ENCODE measurements around the gene SUN2.

Gene SUN2

DNA sequence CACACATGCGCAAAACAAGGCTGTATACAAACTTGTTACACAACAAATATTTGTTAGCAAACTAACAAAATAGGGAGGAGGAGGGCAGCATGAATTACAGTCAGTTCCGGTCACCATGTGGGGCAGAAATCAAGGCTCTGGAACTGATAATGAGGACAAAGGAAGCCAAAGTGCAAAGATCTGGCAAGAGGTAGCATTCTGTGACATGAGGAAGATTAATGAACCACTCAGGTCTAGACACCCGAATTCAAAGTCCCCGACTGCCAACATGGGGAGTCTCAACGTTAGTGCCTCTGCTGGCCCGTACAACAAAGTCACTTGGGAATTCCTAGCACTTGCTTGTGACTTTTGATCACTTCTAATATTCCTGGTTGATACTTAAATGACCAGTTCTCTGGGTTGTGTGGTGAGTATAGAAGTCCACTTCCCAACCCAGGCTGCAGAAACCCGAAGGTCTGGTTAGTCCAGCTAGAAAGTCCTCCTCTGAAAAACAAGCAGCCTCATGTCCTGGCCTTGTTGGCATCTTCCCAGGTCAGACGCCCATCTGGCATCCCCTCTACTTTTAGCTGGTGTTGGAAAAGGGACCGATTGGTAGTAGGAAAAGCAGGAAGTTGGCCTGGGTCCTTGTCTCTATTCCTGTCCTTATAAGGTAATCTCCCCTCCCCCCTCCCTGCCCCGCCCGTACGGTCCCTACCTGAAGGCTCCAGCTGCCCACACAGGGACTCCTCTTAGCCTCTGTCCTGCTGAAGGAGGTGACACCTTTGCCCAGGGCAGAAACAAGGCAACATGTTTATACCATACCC, 1.6 kb downstream of the SUN2 start:
- DNase-seq (ENCODE audit: low spot score) = no peak

DNA sequence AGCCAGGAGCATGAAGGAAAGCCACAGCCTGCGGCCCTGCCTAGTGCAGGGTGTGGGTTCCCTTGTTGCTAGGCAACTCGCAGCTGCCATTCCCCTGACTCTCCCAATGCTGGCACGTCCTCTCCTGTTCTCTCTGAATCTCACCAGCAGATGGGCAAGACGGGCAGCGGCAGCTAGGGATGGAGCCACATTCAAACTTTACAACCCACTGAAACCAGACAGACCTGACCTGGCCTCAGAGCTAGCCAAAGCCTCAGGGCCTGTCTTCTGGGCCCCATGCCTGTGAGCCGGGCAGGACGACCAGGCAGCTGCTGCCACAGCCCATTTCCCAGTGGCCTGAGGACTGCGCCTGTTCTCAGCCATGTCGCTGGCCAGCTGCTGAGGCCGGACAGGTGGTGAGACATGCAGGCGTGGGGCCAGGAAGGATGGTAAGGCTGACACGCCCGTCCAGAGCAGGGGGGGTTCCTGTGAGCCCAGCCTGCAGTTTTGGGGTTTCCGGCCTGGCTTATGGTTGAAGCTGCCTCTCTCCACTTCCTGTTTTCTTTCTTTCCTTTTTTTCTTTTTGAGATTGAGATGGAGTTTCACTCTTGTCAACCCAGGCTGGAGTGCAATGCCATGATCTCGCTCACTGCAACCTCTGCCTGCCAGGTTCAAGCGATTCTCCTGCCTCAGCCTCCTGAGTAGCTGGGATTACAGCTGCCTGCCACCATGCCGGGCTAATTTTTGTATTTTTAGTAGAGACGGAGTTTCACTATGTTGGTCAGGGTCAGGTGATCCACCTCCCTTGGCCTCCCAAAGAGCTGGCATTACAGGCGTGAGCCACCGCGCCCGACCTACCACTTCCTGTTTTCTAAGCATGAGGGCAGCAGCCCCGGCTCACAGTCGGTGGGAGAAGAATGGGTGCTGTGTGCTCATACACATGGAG, 4.1 kb downstream of the SUN2 start:
- peak; percentile 78 for DNase-seq (ENCODE audit: low spot score)

DNA sequence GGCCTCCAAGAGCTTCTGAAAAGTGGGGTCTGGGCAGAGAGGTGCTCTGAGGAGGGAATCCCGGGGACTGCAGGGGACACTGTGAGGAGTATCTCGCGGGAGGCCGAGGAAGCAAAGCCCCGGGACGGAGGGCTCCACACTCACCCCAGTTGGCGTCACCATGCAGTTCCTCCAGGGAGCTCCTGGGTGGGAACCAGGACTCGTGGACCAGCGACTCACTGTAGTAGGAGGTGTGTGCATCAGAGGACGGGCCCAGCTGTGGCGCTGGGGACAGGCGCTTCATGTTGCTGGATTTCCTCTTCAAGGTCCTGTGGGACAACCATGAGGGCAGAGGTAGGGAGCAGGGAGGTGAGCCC, 4.8 kb downstream of the SUN2 start:
- no peak for DNase-seq (ENCODE audit: low spot score)

DNA sequence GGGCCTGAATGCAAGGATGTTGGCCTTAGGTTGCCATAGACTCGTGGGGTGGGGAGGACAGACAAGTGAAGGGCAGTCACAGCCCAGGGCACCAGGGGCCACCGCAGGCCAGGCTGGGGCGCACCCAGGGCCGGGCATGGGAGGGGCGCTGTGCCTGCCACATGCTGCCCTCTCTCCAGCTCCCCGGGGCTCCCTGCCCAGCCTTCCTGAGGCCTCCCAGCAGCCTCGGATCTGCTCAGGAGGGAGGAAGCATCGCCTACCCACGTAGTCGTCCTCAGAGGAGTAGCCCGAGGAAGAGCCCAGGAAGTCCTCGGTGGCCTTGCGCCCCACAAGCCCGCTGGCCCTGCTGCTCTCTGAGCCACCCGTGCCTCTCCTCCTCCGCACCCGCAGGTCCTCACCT, 5.2 kb downstream of the SUN2 start:
- no peak for DNase-seq (ENCODE audit: low spot score)

DNA sequence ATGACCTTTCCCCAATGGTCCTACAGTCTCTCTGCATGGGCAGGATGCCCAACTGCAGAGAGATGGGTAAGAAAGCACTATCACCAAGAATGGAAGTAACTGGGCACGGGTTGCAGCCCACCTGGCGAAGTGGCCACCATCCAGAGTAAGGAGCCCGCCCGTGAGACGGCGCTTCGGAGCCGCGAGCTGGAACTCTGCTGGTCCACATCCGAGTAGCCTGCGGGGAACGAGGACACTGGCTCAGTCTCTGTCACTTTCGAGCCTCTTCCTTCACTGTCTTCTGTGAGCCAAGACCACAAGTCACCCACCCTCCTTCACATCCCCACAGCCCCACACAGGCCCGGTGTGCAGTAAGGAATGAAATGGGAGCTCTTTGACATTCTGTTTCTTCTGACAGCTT, 5.7 kb downstream of the SUN2 start:
- no peak for DNase-seq (ENCODE audit: low spot score)

DNA sequence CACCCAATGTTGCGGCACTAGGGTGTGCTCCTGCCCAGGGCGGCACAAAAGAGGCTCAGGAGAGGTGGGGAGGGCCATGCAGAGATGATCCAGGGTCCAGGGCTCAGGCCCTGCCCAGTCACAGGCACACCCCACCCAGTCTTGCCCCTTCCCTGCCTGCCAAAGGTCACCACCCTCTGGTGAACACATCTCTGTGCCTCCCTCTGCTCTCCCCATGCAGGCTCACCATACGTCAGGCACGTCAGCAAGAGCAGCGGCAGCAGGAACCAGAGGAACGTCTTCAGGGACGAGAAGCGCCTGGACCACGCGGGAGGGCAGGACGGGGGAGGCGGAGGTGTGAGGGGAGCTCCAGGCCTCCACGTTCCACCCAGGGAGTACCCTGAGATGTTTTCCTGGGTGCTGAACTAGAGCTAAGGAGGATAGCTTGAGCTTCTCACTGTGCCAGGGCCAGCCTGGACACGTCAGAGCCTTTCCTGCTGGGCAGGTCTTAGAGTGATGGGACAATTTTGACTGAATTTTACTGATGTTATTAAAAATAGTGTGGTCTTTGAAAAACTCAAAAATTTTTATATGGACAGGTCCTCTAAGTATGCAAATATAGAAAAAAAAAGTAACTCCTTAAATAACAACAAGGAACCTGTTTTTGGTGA, 7.2 kb downstream of the SUN2 start:
- DNase-seq (ENCODE audit: low spot score) = no peak

DNA sequence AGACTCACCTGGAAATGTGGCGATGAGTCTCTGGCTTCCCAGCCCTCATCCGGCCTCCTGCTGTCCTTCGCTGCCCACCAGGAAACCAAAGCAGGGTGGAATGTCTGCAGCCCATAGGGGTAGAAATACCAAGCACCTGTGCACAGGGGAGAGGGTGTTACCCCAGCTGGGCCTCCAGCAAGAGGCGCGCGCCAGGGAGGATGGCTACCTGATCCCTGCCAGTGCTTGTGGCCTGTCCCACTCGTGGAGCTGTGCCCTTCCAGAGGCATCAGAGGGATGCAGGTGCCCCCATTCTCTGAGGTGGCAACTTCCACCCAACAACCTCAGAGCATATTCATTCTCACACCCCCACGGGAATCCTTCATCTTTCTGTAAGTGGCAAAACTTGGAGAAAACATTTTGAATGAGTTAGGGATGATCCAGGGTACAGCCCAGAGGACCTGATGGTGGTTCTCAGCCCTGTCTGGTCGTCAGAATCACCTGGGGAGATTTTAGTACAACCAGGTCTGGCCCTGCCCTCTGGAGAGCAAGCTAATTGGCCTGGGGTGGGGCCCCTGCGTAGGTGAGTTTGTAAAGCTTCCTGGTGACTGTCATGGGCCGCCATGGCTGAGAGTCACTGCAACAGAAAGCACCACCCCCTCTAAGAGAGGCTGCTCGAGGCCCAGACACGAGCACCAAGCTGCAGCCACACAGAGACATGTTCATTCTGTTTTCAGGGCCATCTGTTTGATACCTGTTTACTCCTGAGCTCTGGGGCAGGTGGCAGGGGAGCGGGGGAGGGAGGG, 9.9 kb downstream of the SUN2 start:
- no peak for DNase-seq (ENCODE audit: low spot score)

DNA sequence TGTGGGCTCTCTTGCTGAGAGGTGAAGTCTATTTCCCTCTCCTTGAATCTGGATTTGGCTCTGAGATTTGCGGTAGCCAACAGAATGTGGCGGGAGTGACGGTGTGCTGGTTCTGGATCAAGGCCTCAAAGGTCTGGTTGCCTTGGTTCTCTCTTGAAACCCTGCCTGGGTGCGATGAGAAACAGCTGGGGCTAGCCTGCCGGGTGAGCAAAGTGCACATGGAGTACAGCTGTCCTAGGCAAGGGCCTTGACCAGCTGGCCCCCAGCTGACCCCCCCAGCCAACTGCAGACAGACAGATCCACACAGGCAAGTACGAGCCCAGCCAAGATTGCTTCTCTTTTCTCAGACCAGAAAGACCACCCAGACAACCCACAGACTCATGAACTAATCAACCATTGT, 10.8 kb downstream of the SUN2 start:
- DNase-seq (ENCODE audit: low spot score) = no peak

DNA sequence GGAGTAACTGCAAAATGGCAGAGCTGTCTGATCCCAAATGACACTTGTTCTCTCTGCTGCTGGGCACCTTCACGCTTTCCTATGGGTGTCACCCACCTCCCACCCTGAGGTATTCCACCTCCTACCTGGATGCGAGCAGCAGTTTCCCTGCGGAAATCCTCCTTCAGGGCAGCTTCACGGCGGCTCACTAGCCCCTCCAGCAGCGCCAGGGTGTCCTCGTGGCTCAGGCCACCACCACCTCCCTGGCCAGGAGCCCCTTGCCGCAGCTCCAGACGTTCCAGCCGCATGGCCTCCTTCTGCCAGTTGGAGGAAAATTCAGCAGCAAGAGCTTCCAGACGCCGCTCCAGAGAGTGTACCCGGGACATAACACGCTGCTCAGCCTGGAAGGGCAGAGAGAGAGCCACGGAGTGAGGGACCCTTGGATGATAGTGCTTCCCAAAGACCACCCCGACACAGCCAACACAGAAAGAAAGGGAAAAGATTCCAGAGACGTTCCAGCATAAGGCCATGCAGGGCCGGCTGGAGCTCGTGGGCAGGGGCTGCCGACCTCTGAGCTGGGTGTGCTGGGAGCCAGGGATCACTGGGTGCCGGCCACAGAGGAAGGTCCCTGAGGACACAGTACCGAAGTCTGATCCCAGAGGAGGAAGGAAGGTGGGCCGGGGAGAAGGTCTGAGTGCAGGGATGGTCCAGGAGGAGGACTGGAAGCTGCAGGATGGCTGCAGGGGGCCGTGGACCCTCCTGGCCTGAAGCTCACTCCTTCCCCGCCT, 13.4 kb downstream of the SUN2 start:
- no peak for DNase-seq (ENCODE audit: low spot score)

DNA sequence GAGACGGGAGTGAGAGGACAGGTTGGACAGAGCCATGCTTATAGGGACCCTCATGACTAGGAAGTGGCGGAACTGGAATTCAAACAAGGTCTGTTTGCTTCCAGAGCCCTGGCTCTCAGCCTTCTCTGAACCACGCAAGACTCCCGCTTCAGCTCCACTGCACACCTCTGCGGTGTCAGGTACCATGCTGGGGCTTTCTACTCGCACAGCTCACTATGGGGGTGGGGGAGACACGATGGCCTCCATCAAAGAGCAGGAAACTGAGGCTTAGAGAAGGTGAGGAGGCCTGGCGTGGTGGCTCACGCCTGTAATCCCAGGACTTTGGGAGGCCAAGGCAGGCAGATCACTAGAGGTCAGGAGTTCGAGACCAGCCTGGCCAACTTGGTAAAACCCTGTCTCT, 14.2 kb downstream of the SUN2 start:
- DNase-seq (ENCODE audit: low spot score) = no peak

DNA sequence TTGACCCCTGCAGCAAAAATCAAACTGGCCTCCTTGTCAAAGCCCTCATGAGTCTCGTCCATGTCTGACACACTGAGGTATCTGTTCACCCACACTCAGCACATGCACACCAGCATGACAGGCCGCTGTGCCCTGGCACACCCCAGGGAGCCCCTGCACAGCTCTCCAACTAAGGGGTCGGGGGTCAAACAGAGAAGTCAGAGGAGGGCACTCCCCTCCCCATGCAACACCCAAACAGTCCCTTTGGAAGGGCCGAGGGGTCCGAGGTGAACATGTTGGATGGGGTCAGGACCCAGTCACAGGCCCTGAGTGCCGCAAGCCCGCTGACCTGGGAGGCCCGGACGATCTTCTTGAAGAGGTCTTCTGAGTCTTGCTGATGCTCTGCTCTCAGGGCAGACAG, 14.6 kb downstream of the SUN2 start:
- DNase-seq (ENCODE audit: low spot score) = no peak

DNA sequence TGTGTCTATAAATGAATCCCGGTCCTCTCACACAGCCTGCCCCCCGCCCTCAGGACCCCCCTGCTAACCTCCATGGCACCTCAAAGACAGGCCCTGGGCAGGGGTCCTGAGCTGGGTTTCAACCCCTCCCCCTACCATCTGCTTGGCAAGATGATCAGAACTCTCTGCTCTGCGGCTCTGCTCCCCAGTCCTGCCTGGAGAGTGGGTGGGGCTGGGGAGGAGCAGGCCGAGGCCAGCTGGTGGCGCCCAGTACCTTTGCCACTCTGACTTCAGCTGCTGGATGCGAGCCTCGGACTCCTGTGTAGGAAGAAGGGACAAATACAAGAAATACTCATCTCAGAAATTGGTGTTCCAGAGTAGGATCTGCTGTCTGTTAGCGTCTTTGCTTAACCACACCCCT, 15.0 kb downstream of the SUN2 start:
- DNase-seq (ENCODE audit: low spot score) = no peak

DNA sequence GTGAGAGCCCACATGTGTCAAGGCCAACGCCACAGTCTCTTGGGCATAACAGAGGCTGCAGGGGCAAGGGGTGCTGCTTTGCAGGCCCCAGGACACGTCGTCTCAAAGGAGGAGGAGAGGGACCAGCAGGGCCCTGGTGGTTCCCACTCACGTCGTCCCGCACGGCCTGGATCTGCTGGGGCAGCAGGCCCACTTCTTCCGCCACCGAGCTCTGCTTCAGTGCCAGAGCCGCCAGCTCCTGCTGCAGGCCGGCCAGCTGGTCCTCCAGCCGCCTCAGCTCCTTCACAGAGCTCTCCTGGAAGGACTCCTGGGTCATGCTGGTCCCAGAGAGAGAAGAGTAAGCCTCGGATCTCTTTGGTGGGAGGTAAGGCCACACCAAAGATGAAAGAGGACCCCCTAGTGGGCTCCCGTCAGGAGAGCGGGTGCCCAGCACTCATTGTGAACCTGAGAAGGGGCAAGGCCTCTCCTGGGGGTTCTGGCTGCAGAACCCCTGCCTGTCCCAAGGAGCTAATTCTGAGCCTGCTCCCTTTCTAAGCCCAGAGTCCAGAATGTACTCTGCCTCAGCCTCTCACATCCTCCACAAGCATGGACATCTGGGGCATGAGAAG, 15.6 kb downstream of the SUN2 start:
- no peak for DNase-seq (ENCODE audit: low spot score)

DNA sequence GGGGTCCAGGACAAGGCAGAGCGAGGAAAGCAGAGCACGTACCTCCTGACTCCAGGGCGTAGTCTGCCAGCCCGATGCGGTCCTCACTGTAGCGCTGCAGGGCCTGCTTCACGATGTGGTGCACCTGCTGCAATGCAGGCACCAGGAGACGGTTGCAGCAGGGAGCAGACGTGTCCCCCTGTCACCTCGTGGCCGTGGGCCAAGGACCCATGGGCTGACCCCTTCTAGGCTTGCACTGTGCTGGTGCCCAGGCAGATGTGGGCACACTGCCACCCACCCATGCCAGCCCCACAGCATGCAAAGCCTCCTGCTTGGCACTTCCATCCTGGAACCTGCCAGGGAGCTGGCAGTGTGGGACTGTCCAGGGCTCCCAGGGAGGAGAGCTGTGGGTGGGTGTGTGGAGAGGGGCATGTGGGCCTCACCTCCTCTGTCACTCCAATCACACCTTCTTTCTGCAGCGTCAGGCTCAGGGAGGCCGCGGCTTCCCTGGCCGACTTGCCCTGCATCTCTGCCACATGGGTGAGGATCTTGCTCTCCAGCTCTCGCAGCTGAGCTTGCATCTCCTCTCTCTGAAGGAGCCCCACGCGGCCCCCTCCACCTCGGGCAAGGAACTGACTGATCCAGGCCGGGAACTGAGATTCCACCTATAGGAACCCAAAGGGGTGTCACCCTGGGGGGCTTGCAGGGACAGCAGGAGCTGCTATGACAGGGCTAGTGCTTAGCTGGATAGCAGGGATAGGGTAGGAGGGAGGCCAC, 16.3 kb downstream of the SUN2 start:
- no peak for DNase-seq (ENCODE audit: low spot score)

DNA sequence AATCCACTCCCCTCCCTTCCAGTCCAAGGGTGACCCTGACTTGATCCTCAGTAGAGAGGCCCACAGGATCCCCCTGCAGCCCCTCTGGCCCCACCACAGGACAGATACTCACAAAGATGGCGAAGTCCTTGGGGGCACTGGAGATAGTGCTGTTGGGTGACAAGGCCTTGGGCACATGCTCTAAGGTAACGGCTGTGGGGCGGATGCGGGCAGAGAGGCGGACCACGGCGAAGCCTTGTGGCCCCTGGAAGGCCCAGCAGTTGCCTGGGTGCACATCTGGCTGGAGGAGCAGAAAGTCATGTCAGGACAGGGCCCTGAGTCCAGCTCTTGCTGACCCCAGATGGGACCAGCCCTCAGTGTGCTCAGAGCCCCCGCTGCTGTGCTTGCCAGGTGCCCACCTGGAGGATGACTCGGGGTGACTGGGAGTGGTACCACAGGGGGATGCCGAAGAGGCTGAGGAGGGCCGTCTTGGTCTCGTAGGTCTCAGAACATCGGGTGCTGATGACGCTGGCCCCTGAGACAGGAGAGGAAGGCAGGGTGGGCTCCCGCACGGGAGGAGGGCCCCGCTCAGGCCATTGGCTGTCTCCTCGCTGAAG, 17.2 kb downstream of the SUN2 start:
- DNase-seq (ENCODE audit: low spot score) = no peak

DNA sequence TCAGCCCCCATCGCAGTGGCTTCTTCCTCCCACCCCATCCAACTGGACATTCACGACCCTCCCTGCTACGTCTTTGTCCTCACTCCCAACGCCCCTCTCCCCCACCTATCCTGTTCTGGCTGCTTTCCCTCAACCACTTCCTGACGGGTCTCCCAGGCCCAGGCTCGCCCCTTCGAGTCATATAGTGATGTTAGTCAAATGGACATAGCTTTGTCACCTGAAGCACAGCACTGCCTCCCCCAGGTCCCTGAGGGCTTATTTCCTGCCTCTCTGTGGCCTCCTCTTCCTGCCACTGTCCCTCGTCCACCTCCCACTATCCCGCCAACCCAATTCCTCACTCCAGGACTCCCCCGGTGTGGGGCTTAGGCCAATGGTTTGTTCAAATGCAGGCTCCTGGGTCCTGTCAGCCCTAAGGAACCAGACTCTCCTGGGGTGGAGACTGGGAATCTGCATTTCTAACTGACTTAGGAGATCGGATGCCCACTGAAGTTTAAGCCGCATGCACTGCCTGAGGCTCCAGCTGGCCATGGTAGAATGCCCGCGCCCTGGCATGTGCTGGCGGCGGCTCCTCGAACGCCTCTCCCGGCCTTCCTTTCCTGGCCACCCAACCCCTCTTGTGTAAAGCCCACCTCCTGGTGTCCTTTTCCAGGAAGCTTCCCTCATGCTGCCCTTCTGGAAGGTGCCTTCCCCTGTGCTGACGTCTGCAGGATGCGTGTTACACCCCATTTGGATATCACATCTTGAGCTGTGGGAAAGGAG, 18.3 kb downstream of the SUN2 start:
- no peak for DNase-seq (ENCODE audit: low spot score)

DNA sequence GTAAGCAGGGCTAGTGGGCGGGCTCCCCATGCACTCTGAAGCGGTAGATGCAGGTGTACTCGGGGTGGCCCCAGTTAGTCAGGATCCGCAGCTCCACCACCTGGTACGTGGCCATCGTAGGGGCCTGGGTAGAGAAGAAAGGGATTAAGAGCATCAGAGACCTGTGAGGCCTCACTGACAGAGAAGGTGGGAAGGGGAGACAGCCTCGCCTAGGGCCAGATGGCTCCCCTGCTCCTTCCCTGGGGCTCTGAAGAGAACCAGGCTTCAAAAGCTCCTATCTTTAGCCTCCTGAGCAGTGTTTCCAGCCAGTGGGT, 19.6 kb downstream of the SUN2 start:
- DNase-seq (ENCODE audit: low spot score) = no peak

DNA sequence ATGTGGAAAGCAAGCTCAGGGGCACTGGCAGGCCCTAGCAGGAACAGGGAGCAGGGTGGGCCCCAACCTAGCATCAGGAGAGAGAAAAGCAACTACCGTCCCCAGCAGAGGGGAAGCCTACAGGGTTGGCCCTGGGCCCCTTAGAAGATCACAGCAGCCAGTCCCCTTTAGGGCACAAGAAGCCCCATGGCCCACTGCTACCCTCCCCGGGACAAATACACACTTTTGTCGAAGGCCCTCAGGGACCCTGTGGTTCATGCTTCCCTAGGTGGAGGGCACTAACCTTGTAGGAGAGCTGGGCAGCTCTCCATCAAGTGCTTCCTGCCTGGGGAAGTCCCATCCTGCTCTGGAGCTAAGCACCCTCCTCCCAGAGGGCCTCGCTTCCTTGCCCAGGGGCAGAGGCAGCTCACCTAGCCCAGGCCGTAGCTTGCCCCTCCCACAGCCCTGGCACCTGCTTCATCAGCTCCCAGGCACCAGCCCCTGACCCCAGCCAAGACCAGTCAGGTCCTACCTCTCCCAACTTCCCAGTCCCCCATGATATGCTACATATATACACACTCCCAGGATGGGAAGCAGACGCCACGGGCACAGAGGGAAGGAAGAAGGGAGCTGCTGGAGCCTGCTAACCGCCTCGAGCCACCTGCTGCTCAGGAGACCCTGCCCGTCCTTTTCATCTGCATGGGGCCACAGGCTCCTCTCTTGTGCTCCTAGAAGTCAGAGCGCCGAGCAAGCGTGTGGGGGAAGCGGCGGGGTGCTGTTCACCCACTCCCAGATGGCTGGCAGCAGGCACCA, 20.1 kb downstream of the SUN2 start:
- no peak for DNase-seq (ENCODE audit: low spot score)

DNA sequence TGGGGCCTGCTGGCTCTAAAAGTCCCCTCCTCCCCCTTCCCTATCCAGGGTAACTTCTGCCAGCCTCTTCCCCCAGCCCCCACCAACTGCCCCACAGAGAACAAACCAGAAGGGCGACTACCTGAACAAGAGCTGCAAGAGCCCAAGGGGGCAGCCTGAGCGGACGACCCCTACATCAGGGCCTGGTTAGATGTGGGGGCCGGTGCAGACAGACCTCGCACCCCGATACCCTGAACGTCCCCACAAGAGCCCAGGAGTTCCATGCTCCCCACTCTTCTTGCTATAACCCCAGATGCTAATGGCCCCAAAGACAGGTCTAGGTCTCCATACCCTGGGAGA, 20.7 kb downstream of the SUN2 start:
- no peak for DNase-seq (ENCODE audit: low spot score)
